ENCODE data around the gene PTPRD.
"Not testable (repeated sequence)": the region's sequence is repeated elsewhere in the genome, so short reads cannot be mapped to it uniquely, and the experiment has no call there.

Gene PTPRD

GRCh38 chr9:9387511-9388115 is 1225.2 kb downstream of the PTPRD start:
- no peaks in the 10 kb centered on the region for H3K36me3 ChIP-seq (ENCODE audit: insufficient read depth, low read length)

GRCh38 chr9:9362332-9362731 is 1250.5 kb downstream of the PTPRD start:
- Histone ChIP-seq H3K9ac (ENCODE audit: low read depth, low read length) (no peak overlapping the region), H3K9me3 (ENCODE audit: control insufficient read depth, insufficient read depth, low read length) (no peaks in the 10 kb centered on the region), H3K4me1 (ENCODE audit: insufficient read depth, low read length) (no peaks in the 10 kb centered on the region), H3K36me3 (ENCODE audit: insufficient read depth, low read length) (no peaks in the 10 kb centered on the region)

More at GRCh38 chr9:9387511-9388115, 1225.2 kb downstream of the PTPRD start:
- no peaks in the 10 kb centered on the region for H3K9me3 ChIP-seq (ENCODE audit: control insufficient read depth, insufficient read depth, low read length)
- no peaks in the 10 kb centered on the region for H3K4me1 ChIP-seq (ENCODE audit: insufficient read depth, low read length)
- no peak overlapping the region for H3K9ac ChIP-seq (ENCODE audit: low read depth, low read length)

- H3K4me1 ChIP-seq (ENCODE audit: insufficient read depth, low read length), result no peaks in the 10 kb centered on the region
- no peaks in the 10 kb centered on the region; the same call in 1 of the 2 replicates for H3K9me3 ChIP-seq (ENCODE audit: control insufficient read depth, insufficient read depth, low read length)
- no peak overlapping the region for H3K9ac ChIP-seq (ENCODE audit: low read depth, low read length)
- H3K36me3 ChIP-seq (ENCODE audit: insufficient read depth, low read length), result no peaks in the 10 kb centered on the region
These were observed 1259.8 kb downstream of the PTPRD start for GRCh38 chr9:9352877-9353481.

- H3K9me3 ChIP-seq (ENCODE audit: control insufficient read depth, insufficient read depth, low read length), result no peaks in the 10 kb centered on the region
These were observed 1271.6 kb downstream of the PTPRD start for GRCh38 chr9:9341203-9341602.

GRCh38 chr9:9337129-9337528 is 1275.7 kb downstream of the PTPRD start:
- no peaks in the 10 kb centered on the region for H3K36me3 ChIP-seq (ENCODE audit: insufficient read depth, low read length)
- H3K9ac ChIP-seq (ENCODE audit: low read depth, low read length), result no peak overlapping the region
- H3K9me3 ChIP-seq (ENCODE audit: control insufficient read depth, insufficient read depth, low read length), result no peaks in the 10 kb centered on the region
- no peaks in the 10 kb centered on the region for H3K4me1 ChIP-seq (ENCODE audit: insufficient read depth, low read length)

More at GRCh38 chr9:9341203-9341602, 1271.6 kb downstream of the PTPRD start:
- H3K9ac ChIP-seq (ENCODE audit: low read depth, low read length), result no peak overlapping the region
- H3K36me3 ChIP-seq (ENCODE audit: insufficient read depth, low read length), result no peaks in the 10 kb centered on the region
- H3K4me1 ChIP-seq (ENCODE audit: insufficient read depth, low read length), result no peaks in the 10 kb centered on the region

GRCh38 chr9:9326749-9327148 is 1286.1 kb downstream of the PTPRD start:
- no peaks in the 10 kb centered on the region for H3K9me3 ChIP-seq (ENCODE audit: control insufficient read depth, insufficient read depth, low read length)
- H3K36me3 ChIP-seq (ENCODE audit: insufficient read depth, low read length), result no peaks in the 10 kb centered on the region
- no peak overlapping the region for H3K9ac ChIP-seq (ENCODE audit: low read depth, low read length)
- peaks cover 5% of the 10 kb centered on the region; the same call in 1 of the 2 replicates for H3K4me1 ChIP-seq (ENCODE audit: insufficient read depth, low read length)

GRCh38 chr9:9319007-9319406 is 1293.8 kb downstream of the PTPRD start:
- Histone ChIP-seq H3K9ac (ENCODE audit: low read depth, low read length) (no peak overlapping the region; the same call in 1 of the 2 replicates), H3K9me3 (ENCODE audit: control insufficient read depth, insufficient read depth, low read length) (no peaks in the 10 kb centered on the region), H3K4me1 (ENCODE audit: insufficient read depth, low read length) (no peaks in the 10 kb centered on the region; the same call in 1 of the 2 replicates), H3K36me3 (ENCODE audit: insufficient read depth, low read length) (no peaks in the 10 kb centered on the region)

- H3K4me1 ChIP-seq (ENCODE audit: insufficient read depth, low read length); H3K9me3 ChIP-seq (ENCODE audit: control insufficient read depth, insufficient read depth, low read length); H3K36me3 ChIP-seq (ENCODE audit: insufficient read depth, low read length); H3K9ac ChIP-seq (ENCODE audit: low read depth, low read length): not testable (repeated sequence)
These were observed 1302.1 kb downstream of the PTPRD start for GRCh38 chr9:9310743-9311142.

- Histone ChIP-seq H3K9me3 (ENCODE audit: control insufficient read depth, insufficient read depth, low read length) (no peaks in the 10 kb centered on the region), H3K36me3 (ENCODE audit: insufficient read depth, low read length) (no peaks in the 10 kb centered on the region), H3K9ac (ENCODE audit: low read depth, low read length) (no peak overlapping the region), H3K4me1 (ENCODE audit: insufficient read depth, low read length) (no peaks in the 10 kb centered on the region)
These were observed 1307.2 kb downstream of the PTPRD start for GRCh38 chr9:9305600-9305999.

- Histone ChIP-seq H3K36me3 (ENCODE audit: insufficient read depth, low read length) (no peaks in the 10 kb centered on the region), H3K9me3 (ENCODE audit: control insufficient read depth, insufficient read depth, low read length) (no peaks in the 10 kb centered on the region), H3K4me1 (ENCODE audit: insufficient read depth, low read length) (no peaks in the 10 kb centered on the region), H3K9ac (ENCODE audit: low read depth, low read length) (no peak overlapping the region)
These were observed 1313.7 kb downstream of the PTPRD start for GRCh38 chr9:9299134-9299533.

GRCh38 chr9:9286001-9286400 is 1326.8 kb downstream of the PTPRD start:
- Histone ChIP-seq H3K9ac (ENCODE audit: low read depth, low read length) (no peak overlapping the region), H3K4me1 (ENCODE audit: insufficient read depth, low read length) (no peaks in the 10 kb centered on the region), H3K36me3 (ENCODE audit: insufficient read depth, low read length) (no peaks in the 10 kb centered on the region), H3K9me3 (ENCODE audit: control insufficient read depth, insufficient read depth, low read length) (no peaks in the 10 kb centered on the region)

- Histone ChIP-seq H3K9ac (ENCODE audit: low read depth, low read length) (no peak overlapping the region), H3K9me3 (ENCODE audit: control insufficient read depth, insufficient read depth, low read length) (no peaks in the 10 kb centered on the region), H3K4me1 (ENCODE audit: insufficient read depth, low read length) (no peaks in the 10 kb centered on the region), H3K36me3 (ENCODE audit: insufficient read depth, low read length) (no peaks in the 10 kb centered on the region)
These were observed 1328.6 kb downstream of the PTPRD start for GRCh38 chr9:9284201-9284600.

- Histone ChIP-seq H3K9ac (ENCODE audit: low read depth, low read length) (no peak overlapping the region), H3K4me1 (ENCODE audit: insufficient read depth, low read length) (no peaks in the 10 kb centered on the region), H3K9me3 (ENCODE audit: control insufficient read depth, insufficient read depth, low read length) (no peaks in the 10 kb centered on the region), H3K36me3 (ENCODE audit: insufficient read depth, low read length) (no peaks in the 10 kb centered on the region)
These were observed 1329.4 kb downstream of the PTPRD start for GRCh38 chr9:9283159-9283986.

GRCh38 chr9:9275601-9276000 is 1337.2 kb downstream of the PTPRD start:
- no peak overlapping the region for H3K9ac ChIP-seq (ENCODE audit: low read depth, low read length)
- no peaks in the 10 kb centered on the region for H3K4me1 ChIP-seq (ENCODE audit: insufficient read depth, low read length)
- H3K36me3 ChIP-seq (ENCODE audit: insufficient read depth, low read length), result no peaks in the 10 kb centered on the region
- no peaks in the 10 kb centered on the region for H3K9me3 ChIP-seq (ENCODE audit: control insufficient read depth, insufficient read depth, low read length)
